Stimulated activated CD4-positive, alpha-beta T cell treated with anti-CD3 and anti-CD28 coated beads, TNF-alpha, amount 100 ng/mL, for 4 hours (primary cell): Measurements from ENCODE around the gene MRPL47.

Experiments
- DNase-seq, 3 experiments: peaks; one replicate each; pipeline ENCODE4 v3.0.0-alpha.2; 2020; ENCODE audit warnings: low read depth in 3 of 3

Gene MRPL47

GRCh38 chr3:179591313-179591712 is 13.1 kb downstream of the MRPL47 start:
- no peak for DNase-seq

GRCh38 chr3:179590669-179591068 is 13.8 kb downstream of the MRPL47 start:
- DNase-seq: no peak

- DNase-seq: no peak
Observed at GRCh38 chr3:179589143-179589542, 15.3 kb downstream of the MRPL47 start.

- no peak for DNase-seq
Observed at GRCh38 chr3:179580992-179581391, 23.4 kb downstream of the MRPL47 start.

GRCh38 chr3:179565496-179565895 is 38.9 kb downstream of the MRPL47 start:
- no peak for DNase-seq

- peak; percentile 34 to 44 (median 40) for DNase-seq
Observed at GRCh38 chr3:179563271-179563783, 41.1 kb downstream of the MRPL47 start.

- peak; percentile 96 to 98 (median 98) for DNase-seq
Observed at GRCh38 chr3:179562591-179563270, 41.7 kb downstream of the MRPL47 start, which contains the start of gene ACTL6A. Gene ACTL6A, plus strand, starts transcription at chr3:179562926. Its CDS starts 167 bp downstream, at chr3:179563093.

GRCh38 chr3:179560791-179561190 is 43.6 kb downstream of the MRPL47 start:
- no peak for DNase-seq

- DNase-seq: no peak
Observed at GRCh38 chr3:179558742-179559364, 45.6 kb downstream of the MRPL47 start.

- no peak for DNase-seq
Observed at GRCh38 chr3:179551349-179552105, 52.9 kb downstream of the MRPL47 start.

- no peak for DNase-seq
Observed at GRCh38 chr3:179546814-179547241, 57.6 kb downstream of the MRPL47 start.

- DNase-seq: no peak
Observed at GRCh38 chr3:179544981-179545645, 59.3 kb downstream of the MRPL47 start.

- DNase-seq: no peak
Observed at GRCh38 chr3:179542375-179542774, 62.1 kb downstream of the MRPL47 start.

GRCh38 chr3:179541596-179541995 is 62.8 kb downstream of the MRPL47 start:
- DNase-seq: no peak

- DNase-seq: no peak
Observed at GRCh38 chr3:179541094-179541493, 63.3 kb downstream of the MRPL47 start.
